Measurements from ENCODE around the gene PIH1D1. TPM values are rescaled to one million over a fixed set of nuclear protein-coding genes. Genes with fewer than 3 reads are reported as not detected.
A peak's percentile ranks its signal among the peaks of the same experiment; 100 is the strongest.

PIH1D1 gene
- total and polyA plus RNA-seq, 10 of the 15 experiments (the other 5 are each of a cell fraction or from before 2014, with no cell fraction given): 16.1 to 153 (median 106) TPM

GRCh38 chr19:49443366-49444099 is 8.1 kb downstream of the PIH1D1 start (continued):
- no peak for TF ChIP-seq KDM1A (IDR thresholded peaks at IDR 0.05; ENCODE audit: borderline replicate concordance)
- TF ChIP-seq IKZF1 (conservative IDR thresholded peaks at IDR 0.05): peak; percentile 99
- no peak for TF ChIP-seq BMI1 (IDR thresholded peaks at IDR 0.05; ENCODE audit: borderline replicate concordance)
- TF ChIP-seq CEBPZ (IDR thresholded peaks at IDR 0.05; ENCODE audit: low read depth, low read length): no peak
- TF ChIP-seq NRF1 (conservative IDR thresholded peaks at IDR 0.05; ENCODE audit: low read depth, low read length): no peak
- TF ChIP-seq TCF7 (IDR thresholded peaks at IDR 0.05; ENCODE audit: borderline replicate concordance): no peak
- no peak for TF ChIP-seq POLR2AphosphoS5 (IDR thresholded peaks at IDR 0.05; ENCODE audit: low read length)
- TF ChIP-seq USF2 (IDR thresholded peaks at IDR 0.05; ENCODE audit: borderline replicate concordance, low read depth, low read length): no peak
- TF ChIP-seq RCOR1 (conservative IDR thresholded peaks at IDR 0.05; ENCODE audit: low read depth, low read length): no peak
- no peak for TF ChIP-seq MTA3 (IDR thresholded peaks at IDR 0.05; ENCODE audit: borderline replicate concordance, low read length)
- TF ChIP-seq RFX5 (IDR thresholded peaks at IDR 0.05; ENCODE audit: low read depth, low read length): no peak
- TF ChIP-seq ZBTB4 (CRISPR knock-in tag; IDR thresholded peaks at IDR 0.05): no peak
- no peak for TF ChIP-seq PRDM15 (CRISPR knock-in tag; IDR thresholded peaks at IDR 0.05)
- TF ChIP-seq, protein P1, sequence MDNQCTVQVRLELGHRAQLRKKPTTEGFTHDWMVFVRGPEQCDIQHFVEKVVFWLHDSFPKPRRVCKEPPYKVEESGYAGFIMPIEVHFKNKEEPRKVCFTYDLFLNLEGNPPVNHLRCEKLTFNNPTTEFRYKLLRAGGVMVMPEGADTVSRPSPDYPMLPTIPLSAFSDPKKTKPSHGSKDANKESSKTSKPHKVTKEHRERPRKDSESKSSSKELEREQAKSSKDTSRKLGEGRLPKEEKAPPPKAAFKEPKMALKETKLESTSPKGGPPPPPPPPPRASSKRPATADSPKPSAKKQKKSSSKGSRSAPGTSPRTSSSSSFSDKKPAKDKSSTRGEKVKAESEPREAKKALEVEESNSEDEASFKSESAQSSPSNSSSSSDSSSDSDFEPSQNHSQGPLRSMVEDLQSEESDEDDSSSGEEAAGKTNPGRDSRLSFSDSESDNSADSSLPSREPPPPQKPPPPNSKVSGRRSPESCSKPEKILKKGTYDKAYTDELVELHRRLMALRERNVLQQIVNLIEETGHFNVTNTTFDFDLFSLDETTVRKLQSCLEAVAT (IDR thresholded peaks at IDR 0.05): peak; percentile 83
- no peak for TF ChIP-seq JUNB (IDR thresholded peaks at IDR 0.05)
